ENCODE results near the gene NT5DC1.

- TF ChIP-seq, protein P1, sequence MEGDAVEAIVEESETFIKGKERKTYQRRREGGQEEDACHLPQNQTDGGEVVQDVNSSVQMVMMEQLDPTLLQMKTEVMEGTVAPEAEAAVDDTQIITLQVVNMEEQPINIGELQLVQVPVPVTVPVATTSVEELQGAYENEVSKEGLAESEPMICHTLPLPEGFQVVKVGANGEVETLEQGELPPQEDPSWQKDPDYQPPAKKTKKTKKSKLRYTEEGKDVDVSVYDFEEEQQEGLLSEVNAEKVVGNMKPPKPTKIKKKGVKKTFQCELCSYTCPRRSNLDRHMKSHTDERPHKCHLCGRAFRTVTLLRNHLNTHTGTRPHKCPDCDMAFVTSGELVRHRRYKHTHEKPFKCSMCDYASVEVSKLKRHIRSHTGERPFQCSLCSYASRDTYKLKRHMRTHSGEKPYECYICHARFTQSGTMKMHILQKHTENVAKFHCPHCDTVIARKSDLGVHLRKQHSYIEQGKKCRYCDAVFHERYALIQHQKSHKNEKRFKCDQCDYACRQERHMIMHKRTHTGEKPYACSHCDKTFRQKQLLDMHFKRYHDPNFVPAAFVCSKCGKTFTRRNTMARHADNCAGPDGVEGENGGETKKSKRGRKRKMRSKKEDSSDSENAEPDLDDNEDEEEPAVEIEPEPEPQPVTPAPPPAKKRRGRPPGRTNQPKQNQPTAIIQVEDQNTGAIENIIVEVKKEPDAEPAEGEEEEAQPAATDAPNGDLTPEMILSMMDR (IDR thresholded peaks at IDR 0.05): no peak
- no peak for TF ChIP-seq POLR2A (IDR thresholded peaks at IDR 0.05)
Measured at GRCh38 chr6:116238083-116238482, 137.4 kb downstream of the NT5DC1 start.
